Stimulated activated CD4-positive, alpha-beta T cell treated with anti-CD3 and anti-CD28 coated beads, Interleukin-12 subunit alpha, Interleukin-12 subunit beta, amount 100 ng/mL, for 48 hours (primary cell): ENCODE results near the gene CCDC192.
"Not testable (repeated sequence)": the region's sequence is repeated elsewhere in the genome, so short reads cannot be mapped to it uniquely, and the experiment has no call there.

ENCODE experiments used
- DNase-seq, 3 donors: peaks; one replicate each; pipeline ENCODE4 v3.0.0-alpha.2; 2020; ENCODE audit warnings: low read depth in 2 of 3, low spot score in 1 of 3

Gene CCDC192

DNA sequence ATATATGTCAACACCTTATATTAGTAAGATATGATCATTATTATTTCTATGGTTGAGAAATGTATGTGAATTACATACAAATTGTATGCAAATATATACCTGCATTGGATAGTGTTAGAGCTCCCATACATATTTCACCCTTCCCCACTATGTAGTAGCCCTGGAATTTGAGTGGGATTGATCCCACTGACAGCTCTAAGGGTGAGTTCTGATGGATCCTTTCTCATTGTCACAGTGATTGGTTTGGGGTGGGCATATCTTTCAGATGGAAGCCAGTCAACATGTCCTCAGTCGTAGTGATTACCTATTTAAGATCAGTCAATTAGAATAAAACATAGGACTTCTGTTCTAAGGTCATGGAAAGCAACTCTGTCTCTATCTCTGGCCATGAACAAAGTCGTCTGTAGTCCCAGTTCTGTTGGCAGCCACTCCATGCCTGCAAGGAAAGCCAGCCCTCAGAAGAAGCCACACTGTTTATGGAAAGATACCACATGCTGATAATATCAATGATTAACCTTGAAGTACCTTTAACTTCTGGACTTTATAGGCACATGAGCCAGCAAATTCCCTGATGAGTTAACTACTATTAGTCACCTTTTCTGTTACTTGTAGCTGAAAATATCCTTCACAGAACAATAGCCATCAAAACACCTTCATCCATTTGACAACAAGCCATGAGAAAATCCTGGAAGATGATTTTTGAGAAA, 5.1 kb upstream of the CCDC192 start:
- no peak for DNase-seq

DNA sequence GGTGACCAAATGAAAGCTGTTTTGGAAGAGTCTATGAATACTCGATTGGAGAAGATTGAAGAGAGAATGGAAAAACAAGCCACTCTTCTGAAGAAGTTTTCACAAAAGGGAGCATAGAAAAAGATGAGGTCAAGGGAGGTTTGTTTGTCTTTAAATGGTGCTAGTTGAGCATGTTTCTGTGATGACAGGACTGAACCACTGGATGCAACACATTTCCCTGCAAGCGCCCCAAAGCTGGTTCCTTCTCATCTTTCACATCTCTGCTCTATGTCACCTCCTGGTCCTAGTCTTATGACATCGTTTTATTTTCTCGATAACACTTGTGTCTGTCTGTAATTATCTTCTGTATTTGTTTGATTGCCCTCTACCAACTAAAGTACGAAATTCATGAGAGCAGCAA, 3.8 kb upstream of the CCDC192 start:
- no peak for DNase-seq

DNA sequence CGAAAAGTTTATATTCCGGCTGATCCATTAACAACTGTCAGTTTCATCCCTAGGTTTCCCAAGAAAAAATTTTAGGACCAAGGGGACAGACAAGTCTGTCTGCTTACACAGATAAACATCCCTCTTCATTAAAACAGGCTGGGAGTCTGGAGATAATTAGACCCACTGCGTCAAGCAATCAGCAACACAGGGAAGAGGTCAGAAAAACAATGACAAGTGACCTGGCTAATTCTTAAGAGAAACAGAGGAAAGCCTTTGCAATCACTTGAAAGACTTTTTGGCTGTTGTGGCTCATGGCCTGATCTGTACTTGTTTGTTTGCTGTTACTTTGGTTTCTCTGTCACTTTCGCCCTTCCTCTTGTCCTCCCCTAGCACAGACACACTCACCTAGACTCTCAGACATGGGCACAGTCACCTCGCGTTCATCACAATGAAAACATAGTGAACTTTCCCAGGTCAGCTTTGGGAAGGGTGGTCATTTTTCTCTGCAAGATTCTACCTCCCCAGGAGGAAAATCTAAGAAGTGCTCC, 2.9 kb upstream of the CCDC192 start:
- DNase-seq, result no peak

DNA sequence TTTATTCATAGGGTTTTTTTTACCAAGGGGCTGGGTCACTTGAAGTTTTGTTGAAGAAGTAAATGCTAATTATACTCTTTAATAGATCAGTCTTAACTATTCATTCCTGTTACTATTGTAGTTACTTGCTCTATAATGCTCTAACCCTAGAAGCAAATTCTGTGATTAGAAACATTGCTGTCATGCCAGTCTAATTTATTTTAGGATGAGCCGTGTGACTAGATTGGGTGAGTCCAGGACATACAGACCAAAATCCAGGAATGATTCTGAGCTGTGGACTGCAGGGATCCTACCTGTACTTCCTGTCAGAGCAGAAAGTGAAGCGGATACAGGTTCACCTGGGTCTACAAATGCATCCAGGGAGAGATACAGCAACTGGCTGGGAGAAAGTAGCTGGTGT, 757 bp upstream of the CCDC192 start:
- no peak for DNase-seq

DNA sequence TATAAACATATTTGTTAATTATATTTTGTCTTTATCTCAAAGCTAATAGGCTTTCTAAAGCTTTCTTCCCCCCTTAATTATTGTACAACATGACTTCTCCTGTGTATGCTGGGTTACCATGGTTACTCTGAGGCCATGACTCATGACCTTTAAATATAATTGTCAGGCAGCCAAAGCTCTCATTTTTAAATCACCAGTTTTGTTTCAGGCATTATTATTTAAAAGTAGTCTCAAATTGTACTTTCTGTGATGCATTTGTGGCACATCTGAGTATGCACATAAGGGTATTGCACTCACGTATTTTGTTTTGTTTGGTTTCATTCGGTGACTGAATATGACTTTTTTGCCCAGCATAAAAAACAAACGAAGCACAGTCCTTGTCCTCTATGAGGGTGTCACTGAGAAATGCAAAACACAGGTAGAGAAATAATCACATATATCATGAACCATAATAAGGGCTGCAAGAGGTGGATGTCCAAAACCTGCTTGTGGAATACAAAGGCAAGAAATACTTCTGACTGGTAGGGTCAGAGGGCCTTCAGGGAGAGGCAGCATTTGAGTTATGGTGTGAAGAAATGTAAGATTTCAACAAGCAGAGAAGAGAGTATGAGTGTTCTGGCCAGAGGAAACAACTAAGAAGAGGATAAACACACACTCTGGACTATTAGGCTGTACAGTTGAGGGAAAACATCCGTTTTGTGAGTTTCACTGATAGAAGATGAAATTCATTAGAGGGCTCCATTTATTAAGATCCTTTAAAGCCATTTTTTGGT, 2.1 kb downstream of the CCDC192 start:
- no peak for DNase-seq

DNA sequence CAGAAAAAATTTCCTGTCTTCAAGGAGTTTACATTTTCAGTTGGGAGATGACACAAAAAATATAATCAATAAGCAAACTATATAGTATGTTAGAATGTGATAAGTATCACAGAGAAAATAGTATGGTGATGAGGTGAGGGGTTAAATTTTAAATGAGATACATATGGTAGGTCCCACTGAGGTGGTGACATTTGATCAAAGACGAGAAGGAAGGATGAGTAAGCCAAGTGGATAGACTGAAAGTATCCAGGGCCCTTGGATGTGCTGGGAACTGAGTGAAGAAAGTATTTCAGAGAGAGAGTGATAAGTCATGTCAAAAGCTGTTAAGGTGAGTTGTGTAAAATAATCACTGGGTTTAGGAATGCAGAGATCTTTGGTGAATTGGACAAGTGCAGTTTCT, 3.5 kb downstream of the CCDC192 start:
- DNase-seq, result no peak

DNA sequence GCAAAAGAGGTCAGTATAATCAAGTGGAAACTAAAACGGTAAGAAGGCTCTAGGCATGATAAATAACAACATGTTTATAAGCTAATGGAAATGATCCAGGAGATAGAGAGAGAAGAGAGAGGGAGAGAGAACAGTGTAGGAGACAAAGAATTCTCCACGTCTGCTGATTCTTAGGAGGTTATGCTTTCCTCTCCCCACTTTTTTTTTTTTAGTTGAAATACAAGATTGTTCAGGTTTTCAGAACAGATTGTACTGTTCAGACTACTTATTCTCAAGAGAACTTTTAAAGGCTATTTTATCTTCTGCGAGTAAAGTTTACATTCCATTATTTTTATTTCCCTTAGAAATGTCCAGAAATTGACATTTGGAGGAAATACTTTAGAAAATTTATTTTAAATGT, 4.0 kb downstream of the CCDC192 start:
- DNase-seq, result no peak

DNA sequence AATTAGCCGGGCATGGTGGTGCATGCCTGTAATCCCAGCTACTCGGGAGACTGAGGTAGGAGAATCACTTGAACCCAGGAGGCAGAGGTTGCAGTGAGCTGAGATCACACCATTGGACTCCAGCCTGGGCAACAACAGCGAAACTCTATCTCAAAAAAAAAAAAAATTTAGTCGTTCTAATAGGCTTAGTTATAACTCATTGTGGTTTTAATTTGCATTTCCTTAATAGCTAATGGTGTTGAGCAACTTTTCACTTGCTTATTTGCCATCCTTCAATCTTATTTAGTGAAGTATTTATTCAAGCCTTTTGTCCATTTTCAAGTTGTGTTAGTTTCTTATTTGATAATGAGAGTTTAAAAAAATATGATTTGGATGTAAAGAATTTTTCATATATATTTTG, 9.9 kb downstream of the CCDC192 start:
- not testable (repeated sequence) for DNase-seq

DNA sequence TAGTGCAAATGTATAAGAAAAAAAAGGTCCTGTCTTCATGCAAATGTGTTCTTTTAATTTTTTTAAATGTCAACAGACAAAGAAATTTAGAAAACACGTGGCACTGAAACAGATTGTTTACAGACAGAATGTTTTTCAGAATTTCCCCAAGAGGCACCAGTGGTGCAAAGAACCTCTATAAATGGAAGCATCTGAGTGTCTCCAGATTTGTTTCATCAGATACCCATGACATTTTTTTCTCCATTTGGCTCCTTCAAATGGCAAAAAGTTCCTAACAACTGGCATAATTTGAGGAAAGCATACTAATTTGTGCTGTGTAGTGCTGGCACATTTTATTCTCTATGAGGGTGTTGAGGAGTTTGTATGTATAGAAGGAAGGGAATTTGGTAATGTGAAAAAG, 15.0 kb downstream of the CCDC192 start:
- DNase-seq, result no peak

DNA sequence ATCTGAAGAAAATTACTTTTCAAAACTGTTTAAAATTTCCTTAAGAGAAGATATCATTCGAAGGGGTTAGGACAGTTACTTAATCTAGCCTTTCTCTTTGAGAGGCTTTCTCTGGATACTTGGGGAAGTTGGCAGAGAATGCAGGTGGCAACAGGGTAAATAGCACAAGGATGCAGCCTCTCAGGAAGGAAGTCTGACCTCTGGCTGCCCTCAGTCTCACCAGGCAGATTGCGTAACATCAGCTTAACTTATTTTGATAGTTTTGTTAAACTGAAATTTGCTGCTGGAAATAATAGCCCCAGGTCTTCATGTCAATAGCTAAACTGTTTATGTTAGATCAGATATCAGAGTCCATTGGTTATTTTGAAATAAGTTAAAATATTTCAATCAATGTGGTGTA, 20.4 kb downstream of the CCDC192 start:
- no peak for DNase-seq

DNA sequence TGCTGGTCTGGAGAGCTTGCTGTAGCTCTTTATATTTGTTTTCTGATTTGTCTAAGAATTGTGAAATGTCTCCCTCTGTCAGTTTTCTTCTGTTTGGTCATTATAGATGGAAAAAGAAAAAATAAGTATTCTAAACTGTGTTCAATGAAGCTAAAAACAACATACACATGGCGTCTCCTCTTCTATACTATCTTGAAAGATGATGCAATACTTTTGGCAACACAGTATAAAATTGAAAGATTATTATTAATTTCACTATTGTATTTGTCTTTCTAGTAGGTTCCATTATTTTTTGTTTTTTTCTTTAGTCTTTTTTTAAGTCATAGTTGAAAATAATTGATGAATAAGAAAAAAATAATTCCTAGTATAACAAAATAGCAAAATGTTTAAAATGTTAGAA, 22.5 kb downstream of the CCDC192 start:
- DNase-seq, result no peak

DNA sequence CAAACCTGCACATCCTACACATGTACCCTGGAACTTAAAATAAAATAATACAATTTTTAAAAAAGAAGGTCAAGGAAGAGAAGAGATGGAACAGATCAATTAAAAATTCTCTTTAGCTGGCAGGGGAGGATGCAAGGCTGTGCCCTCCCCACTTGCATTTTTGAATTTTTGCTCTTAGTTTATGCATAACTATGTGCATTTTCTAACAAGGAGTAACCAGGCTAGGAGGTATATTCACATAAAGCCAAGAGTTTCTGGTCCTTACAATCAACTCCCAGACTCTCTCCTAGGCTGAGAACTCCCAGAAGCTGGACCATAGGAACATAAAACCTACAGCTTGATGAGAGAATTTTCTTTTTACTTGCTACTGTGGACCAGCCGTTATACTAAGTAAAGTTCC, 29.8 kb downstream of the CCDC192 start:
- DNase-seq, result no peak

DNA sequence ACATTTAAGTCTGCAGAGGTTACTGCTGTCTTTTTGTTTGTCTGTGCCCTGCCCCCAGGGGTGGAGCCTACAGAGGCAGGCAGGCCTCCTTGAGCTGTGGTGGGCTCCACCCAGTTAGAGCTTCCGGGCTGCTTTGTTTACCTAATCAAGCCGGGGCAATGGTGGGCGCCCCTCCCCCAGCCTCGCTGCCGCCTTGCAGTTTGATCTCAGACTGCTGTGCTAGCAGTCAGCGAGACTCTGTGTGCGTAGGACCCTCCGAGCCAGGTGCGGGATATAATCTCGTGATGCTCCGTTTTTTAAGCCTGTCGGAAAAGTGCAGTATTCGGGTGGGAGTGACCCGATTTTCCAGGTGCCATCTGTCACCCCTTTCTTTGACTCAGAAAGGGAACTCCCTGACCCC, 36.2 kb downstream of the CCDC192 start:
- DNase-seq, result not testable (repeated sequence)

DNA sequence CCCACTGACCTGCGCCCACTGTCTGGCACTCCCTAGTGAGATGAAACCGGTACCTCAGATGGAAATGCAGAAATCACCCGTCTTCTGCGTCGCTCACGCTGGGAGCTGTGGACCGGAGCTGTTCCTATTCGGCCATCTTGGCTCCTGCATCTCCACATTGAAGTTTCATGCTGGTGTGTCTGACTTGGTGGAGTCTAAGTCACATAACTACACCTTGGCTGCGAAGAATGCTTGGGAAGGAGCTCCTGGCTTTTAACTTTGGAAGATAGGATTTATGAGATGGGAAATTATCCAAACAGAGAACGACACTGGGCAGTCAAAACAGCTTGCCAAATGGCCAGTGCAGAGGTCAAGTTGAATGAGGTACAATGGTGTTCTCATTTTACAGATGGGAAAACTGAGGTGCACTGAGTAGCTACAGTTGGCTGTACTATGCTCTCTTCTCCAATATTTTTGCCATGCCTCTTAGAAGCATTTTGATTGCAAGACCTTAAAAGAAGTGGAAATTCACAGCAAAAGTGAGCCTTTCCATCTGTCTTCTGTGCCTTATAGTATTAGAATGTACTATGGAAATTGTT, 36.7 kb downstream of the CCDC192 start:
- no peak for DNase-seq

DNA sequence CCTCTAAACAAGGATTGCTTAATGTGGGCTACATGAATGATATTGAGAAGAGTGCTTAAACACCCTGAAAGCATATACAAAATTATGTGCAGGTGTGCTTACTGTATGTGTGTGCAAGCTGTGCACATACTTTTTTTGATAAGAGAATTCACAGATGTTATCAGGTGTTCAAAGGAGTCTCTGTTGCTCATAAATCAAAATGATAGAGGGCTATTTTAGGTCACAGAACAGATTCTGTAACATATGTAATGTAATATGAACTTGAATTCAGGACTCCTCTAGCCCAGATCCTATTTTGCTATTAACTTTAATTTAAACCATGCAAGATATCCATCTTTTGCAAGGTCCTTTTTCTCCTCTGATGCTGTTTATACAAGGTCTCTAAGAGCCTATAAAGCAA, 38.2 kb downstream of the CCDC192 start:
- DNase-seq, result no peak

DNA sequence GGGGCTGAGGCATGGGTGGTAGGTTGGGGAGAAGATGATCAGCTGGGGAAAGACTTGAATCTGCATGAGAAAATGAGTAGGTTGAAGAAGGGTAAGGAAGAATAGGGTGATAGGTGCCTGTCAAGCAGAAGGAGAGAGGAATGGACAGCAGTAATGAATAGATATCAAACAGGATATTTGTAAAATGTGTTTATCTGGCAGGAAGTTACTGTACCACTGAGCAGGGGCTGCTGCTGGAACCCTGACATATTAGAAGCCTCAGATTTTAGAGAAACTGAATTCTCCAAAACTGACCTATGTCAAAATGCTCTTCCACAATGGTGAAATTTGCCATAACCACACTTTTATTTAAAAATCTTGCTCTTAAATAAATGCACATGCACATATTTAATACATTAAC, 41.0 kb downstream of the CCDC192 start:
- DNase-seq, result no peak

DNA sequence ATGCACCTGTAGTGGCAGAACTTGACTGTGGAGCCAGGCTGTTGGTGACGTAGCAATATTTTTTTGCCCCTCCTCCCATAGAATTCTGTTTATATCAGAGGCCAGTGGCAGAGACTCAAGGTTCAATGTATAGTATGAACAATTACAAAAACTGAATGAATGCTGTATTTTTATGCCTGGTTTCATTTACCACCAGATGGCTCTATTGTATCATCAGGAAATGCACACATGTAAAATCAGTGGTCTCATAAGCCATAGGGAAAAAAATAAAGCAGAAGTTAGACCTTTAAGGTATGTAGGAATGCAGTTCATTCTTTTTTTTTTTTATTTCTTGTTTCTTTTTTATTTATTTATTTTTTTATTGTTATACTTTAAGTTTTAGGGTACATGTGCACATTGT, 43.6 kb downstream of the CCDC192 start:
- no peak for DNase-seq

DNA sequence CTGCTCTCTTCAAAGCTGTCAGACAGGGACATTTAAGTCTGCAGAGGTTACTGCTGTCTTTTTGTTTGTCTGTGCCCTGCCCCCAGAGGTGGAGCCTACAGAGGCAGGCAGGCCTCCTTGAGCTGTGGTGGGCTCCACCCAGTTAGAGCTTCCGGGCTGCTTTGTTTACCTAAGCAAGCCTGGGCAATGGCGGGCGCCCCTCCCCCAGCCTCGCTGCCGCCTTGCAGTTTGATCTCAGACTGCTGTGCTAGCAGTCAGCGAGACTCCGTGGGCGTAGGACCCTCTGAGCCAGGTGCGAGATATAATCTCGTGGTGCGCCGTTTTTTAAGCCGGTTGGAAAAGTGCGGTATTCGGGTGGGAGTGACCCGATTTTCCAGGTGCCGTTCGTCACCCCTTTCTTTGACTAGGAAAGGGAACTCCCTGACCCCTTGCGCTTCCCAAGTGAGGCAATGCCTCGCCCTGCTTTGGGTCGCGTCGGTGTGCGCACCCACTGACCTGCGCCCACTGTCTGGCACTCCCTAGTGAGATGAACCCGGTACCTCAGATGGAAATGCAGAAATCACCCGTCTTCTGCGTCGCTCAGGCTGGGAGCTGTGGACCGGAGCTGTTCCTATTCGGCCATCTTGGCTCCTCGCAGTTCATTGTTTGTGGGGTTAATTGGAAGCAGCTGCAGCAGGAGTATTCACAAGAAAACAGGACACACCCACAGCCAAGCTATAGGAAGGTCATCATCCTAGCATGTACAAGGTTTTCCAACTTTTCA, 49.5 kb downstream of the CCDC192 start:
- DNase-seq, result not testable (repeated sequence)

DNA sequence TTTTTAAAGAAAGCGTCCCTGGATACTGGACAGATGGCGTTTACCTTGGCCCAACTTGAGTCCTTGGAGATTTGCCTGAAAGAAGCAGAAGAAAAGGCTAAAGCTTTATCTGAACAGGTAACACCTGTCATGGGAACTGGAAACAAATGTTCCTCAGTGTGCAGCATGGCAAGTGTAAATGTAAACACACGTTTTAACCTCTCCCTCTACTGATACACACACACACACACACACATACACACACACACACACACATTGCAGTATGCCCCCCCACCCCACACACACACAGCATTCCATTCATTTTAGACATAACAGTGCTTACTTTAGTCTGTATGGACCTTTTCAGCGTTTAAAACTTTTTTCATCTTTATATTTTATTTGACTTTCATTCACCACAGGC, 51.1 kb downstream of the CCDC192 start:
- DNase-seq, result no peak

DNA sequence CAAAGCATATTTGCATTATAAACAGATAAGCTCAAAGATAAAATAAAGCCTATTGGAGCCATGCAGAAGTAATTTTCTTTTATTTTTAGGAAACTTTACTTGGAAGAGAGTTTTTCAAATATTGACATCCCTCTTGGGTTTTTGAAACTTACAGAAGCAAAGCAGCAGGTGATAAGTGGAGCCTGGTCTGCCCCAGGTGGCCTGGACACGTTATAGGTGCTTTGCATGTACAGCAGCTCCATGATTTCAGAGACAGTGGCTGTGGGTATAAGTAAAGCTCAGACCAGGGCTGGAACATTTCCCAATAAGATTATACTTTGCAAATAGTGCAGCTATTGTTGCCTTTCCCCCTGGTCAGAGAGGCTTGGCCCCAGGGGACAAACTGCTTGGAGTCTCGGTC, 51.5 kb downstream of the CCDC192 start:
- DNase-seq, result no peak

DNA sequence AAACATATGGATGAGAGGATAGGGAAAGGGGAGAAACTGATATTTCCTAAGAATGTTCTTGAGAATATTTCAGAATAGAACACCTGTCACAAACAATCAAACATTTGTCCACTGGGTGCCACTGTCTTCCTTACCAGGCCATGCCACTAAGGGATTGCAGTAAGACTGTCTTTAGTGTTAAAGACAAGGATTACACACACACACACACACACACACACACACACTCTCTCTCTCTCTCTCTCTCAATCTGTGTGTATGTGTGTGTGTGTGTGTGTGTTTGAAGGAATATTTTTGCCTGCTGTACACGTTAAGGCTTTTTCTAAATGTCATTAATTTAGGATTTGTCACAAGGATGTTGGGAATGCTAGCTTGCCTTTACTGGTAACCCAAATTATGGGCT, 54.4 kb downstream of the CCDC192 start:
- no peak for DNase-seq
